ENCODE measurements around the gene TENM3.
A peak's percentile ranks its signal among the peaks of the same experiment; 100 is the strongest.

TENM3 gene

DNA sequence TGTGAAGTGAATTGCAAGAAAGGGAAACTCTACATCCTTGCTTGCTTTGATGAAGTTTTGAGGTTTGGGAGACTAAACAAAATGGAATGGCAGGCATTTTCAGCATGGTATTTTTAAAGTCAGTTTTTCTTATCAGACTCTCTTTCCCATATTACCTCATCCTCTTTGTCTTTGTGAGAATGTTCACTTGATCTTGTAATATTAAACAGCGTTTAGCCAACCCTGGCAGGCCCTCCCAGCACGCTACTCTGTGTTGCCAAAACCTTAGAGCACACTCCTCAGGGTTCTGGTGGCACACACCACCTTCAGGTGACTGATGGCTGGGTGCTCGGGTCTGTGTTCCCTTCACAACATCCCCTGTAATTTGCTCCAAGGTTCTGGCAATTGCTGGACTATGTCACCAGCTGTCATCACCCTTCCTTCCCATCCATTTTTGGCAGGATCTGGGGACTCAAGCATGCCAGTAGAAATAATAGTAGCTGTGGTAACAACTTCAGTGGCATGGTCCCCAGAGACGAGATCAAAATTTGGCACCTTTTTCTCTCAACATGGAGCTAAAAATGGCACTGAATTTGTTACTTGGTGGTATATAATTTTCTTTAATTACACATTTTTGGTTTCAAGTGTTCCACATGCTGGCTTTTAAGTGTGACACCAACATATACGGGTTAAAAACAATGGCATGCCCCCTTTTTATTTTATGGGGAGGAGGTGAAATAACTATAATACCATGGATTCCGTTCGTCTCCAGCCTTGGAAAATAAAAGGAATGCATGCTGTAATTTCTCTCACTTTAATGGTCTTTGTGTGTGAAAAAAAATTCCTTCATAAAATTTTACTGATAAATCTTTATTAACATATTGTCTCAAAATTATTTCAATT is 400.8 kb downstream of the TENM3 start:
- Histone ChIP-seq H3K36me3 (ENCODE audit: control insufficient read depth in 5 of 5, insufficient read depth in 5 of 5, low read length in 5 of 5) (no peaks in the 10 kb centered on the region), H3K4me1 (ENCODE audit: control insufficient read depth in 5 of 5, insufficient read depth in 5 of 5, low read length in 5 of 5) (peaks cover 0 to 20% (median 4%) of the 10 kb centered on the region in 5 donors), H3K4me3 (ENCODE audit: low read depth in 1 of 5, low read length in 5 of 5) (no peak overlapping the region), H3K9me3 (ENCODE audit: control insufficient read depth in 5 of 5, low read length in 5 of 5) (peaks cover 0 to 12% (median 7%) of the 10 kb centered on the region in 5 donors), H3K9ac (ENCODE audit: low read length in 5 of 5) (no peak overlapping the region), H3K27ac (ENCODE audit: low read depth, low read length) (no peak overlapping the region), H3K27me3 (ENCODE audit: control insufficient read depth in 5 of 5, insufficient read depth in 4 of 5, low read length in 5 of 5) (no peaks in the 10 kb centered on the region)

DNA sequence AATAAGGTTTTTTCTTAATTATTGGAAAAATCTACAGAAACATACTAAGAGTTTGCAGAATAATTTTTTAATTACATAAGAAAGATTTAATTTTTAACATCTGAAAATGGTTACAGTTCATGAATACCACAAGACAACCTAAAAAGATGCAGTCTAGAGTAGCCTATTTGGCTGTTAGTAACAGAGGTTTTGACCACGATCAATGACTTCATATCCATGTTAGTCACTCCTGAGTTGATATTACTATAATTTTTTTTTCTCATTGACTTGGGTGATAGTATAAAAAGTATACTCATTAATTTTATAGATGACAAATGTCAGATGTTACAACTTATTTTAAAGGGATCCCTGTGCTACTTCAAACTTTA is 401.5 kb downstream of the TENM3 start:
- H3K4me1 ChIP-seq (ENCODE audit: control insufficient read depth in 5 of 5, insufficient read depth in 5 of 5, low read length in 5 of 5): peaks cover 0 to 20% (median 4%) of the 10 kb centered on the region in 5 donors
- H3K9ac ChIP-seq (ENCODE audit: low read length in 5 of 5): no peak overlapping the region
- H3K4me3 ChIP-seq (ENCODE audit: low read depth in 1 of 5, low read length in 5 of 5): no peak overlapping the region
- H3K36me3 ChIP-seq (ENCODE audit: control insufficient read depth in 5 of 5, insufficient read depth in 5 of 5, low read length in 5 of 5): no peaks in the 10 kb centered on the region
- H3K9me3 ChIP-seq (ENCODE audit: control insufficient read depth in 5 of 5, low read length in 5 of 5): peaks cover 0 to 12% (median 7%) of the 10 kb centered on the region in 5 donors
- H3K27ac ChIP-seq (ENCODE audit: low read depth, low read length): no peak overlapping the region
- H3K27me3 ChIP-seq (ENCODE audit: control insufficient read depth in 5 of 5, insufficient read depth in 4 of 5, low read length in 5 of 5): no peaks in the 10 kb centered on the region

DNA sequence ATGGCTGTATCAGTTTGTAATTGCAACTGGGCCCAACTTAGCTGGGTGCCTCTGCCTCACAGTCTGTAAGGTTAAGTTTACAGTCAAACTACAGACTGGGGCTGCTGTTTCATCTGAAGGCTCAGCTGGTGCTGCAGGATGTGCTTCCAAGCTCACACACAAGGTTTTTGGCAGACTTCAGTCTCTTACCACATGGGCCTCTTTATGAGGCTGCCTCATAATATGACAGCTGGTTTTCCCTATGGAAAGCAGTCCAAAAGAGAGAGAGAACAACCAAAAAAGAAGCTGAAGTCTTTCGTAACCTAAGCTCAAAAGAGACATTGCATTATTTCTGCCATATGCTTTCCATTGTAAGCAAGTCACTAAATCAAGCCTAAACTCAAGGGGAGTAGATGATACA is 402.3 kb downstream of the TENM3 start:
- Histone ChIP-seq H3K36me3 (ENCODE audit: control insufficient read depth in 5 of 5, insufficient read depth in 5 of 5, low read length in 5 of 5) (no peaks in the 10 kb centered on the region), H3K27me3 (ENCODE audit: control insufficient read depth in 5 of 5, insufficient read depth in 4 of 5, low read length in 5 of 5) (no peaks in the 10 kb centered on the region), H3K4me1 (ENCODE audit: control insufficient read depth in 5 of 5, insufficient read depth in 5 of 5, low read length in 5 of 5) (peaks cover 0 to 23% (median 4%) of the 10 kb centered on the region in 5 donors), H3K9me3 (ENCODE audit: control insufficient read depth in 5 of 5, low read length in 5 of 5) (peaks cover 0 to 12% (median 7%) of the 10 kb centered on the region in 5 donors), H3K9ac (ENCODE audit: low read length in 5 of 5) (no peak overlapping the region), H3K4me3 (ENCODE audit: low read depth in 1 of 5, low read length in 5 of 5) (peak overlapping the region in 1 of 5 donors; percentile 37), H3K27ac (ENCODE audit: low read depth, low read length) (no peak overlapping the region)

DNA sequence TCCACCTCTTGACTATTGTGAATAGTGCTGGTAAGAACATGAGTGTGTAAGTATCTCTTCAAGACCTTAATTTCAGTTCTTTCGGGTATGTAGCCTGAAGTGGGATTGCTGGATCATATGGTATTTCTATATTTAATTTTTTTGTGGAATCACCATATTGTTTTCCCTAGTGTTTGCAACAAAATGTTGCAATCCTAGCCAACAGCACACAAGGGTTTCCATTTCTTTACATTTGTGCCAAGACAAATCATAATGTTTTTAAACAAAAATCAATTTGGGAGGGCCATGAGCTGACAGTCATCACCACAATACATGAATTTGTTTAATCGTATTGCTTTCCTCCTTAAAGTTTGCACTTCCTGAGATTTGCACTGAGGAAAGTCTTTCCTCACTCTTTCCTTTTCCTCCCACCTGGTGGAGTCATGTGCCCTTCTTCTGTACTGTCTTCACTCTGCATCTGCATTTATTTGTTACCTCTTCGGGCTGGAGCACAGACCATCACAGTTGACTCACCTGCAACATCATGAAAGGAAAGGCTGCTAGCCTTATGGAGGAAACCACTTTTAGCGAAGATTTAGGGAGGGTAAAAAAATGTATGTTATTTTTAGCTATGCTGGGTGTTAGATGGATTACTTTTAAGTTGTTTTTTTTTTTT is 404.6 kb downstream of the TENM3 start:
- H3K9ac ChIP-seq (ENCODE audit: low read length in 5 of 5): no peak overlapping the region
- H3K27me3 ChIP-seq (ENCODE audit: control insufficient read depth in 5 of 5, insufficient read depth in 4 of 5, low read length in 5 of 5): no peaks in the 10 kb centered on the region
- H3K36me3 ChIP-seq (ENCODE audit: control insufficient read depth in 5 of 5, insufficient read depth in 5 of 5, low read length in 5 of 5): no peaks in the 10 kb centered on the region
- H3K4me3 ChIP-seq (ENCODE audit: low read depth in 1 of 5, low read length in 5 of 5): no peak overlapping the region
- peaks cover 0 to 12% (median 7%) of the 10 kb centered on the region in 5 donors for H3K9me3 ChIP-seq (ENCODE audit: control insufficient read depth in 5 of 5, low read length in 5 of 5)
- H3K27ac ChIP-seq (ENCODE audit: low read depth, low read length): no peak overlapping the region
- peaks cover 0 to 21% (median 4%) of the 10 kb centered on the region in 5 donors for H3K4me1 ChIP-seq (ENCODE audit: control insufficient read depth in 5 of 5, insufficient read depth in 5 of 5, low read length in 5 of 5)

DNA sequence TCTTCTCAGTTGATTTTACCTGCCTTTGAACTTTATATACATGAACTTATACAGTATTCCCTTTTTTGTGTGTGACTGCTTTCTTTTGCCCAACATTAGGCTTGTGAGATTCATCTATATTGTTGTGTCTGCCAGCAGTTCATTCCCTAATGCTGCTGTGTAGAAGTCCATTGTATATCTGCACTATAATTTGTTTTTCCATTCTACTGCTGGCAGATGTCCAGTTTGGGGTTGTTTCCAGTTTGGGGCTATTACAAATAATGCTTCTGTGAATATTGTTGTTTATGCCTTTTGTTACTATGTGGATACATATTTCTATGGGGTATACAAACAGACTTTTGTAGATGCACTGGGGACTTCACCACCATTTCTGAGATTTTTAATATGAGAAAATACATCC is 405.6 kb downstream of the TENM3 start:
- Histone ChIP-seq H3K27me3 (ENCODE audit: control insufficient read depth in 5 of 5, insufficient read depth in 4 of 5, low read length in 5 of 5) (no peaks in the 10 kb centered on the region), H3K36me3 (ENCODE audit: control insufficient read depth in 5 of 5, insufficient read depth in 5 of 5, low read length in 5 of 5) (no peaks in the 10 kb centered on the region), H3K9me3 (ENCODE audit: control insufficient read depth in 5 of 5, low read length in 5 of 5) (peaks cover 0 to 12% (median 7%) of the 10 kb centered on the region in 5 donors), H3K4me3 (ENCODE audit: low read depth in 1 of 5, low read length in 5 of 5) (no peak overlapping the region), H3K9ac (ENCODE audit: low read length in 5 of 5) (no peak overlapping the region), H3K4me1 (ENCODE audit: control insufficient read depth in 5 of 5, insufficient read depth in 5 of 5, low read length in 5 of 5) (peaks cover 0 to 16% (median 0%) of the 10 kb centered on the region in 5 donors), H3K27ac (ENCODE audit: low read depth, low read length) (no peak overlapping the region)

DNA sequence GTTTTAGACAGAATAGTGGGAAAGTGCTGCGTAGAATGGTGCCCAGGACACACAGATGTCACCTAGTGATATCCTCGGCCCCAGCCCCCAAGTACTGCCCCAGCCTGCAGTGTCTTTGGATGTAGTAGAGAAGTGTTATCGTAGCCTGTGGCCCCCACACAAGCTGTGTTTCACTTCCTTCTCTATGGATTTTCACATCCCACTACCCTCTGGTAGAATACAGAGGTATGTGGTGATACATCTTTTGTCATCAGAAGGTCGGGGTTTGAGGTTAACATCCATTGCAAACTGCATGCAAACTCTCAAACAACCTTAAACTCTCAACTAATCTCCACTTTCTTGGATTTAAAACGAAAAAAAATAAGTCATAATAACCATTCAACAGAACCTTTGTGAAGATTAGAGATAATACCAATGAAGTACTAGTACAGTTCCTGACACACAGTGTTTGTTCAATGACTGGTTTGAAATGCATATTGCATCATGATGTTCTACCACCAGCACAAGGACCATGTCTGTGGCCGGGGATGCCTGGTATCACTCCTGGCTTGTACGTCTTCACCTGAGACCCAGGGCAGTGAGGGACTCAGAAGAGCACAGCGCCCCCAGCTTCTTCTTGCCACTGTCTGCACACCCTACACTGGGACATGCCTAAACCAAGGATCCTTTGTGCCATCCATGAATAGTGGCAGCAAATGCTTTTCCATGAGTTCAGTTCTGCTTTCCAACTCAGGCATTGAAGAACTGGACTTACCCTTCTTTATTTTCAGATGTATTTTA is 406.7 kb downstream of the TENM3 start:
- H3K27ac ChIP-seq (ENCODE audit: low read depth, low read length): no peak overlapping the region
- H3K4me3 ChIP-seq (ENCODE audit: low read depth in 1 of 5, low read length in 5 of 5): no peak overlapping the region
- peaks cover 0 to 21% (median 0%) of the 10 kb centered on the region in 5 donors for H3K4me1 ChIP-seq (ENCODE audit: control insufficient read depth in 5 of 5, insufficient read depth in 5 of 5, low read length in 5 of 5)
- H3K27me3 ChIP-seq (ENCODE audit: control insufficient read depth in 5 of 5, insufficient read depth in 4 of 5, low read length in 5 of 5): no peaks in the 10 kb centered on the region
- peaks cover 0 to 12% (median 7%) of the 10 kb centered on the region in 5 donors for H3K9me3 ChIP-seq (ENCODE audit: control insufficient read depth in 5 of 5, low read length in 5 of 5)
- no peak overlapping the region for H3K9ac ChIP-seq (ENCODE audit: low read length in 5 of 5)
- no peaks in the 10 kb centered on the region for H3K36me3 ChIP-seq (ENCODE audit: control insufficient read depth in 5 of 5, insufficient read depth in 5 of 5, low read length in 5 of 5)

DNA sequence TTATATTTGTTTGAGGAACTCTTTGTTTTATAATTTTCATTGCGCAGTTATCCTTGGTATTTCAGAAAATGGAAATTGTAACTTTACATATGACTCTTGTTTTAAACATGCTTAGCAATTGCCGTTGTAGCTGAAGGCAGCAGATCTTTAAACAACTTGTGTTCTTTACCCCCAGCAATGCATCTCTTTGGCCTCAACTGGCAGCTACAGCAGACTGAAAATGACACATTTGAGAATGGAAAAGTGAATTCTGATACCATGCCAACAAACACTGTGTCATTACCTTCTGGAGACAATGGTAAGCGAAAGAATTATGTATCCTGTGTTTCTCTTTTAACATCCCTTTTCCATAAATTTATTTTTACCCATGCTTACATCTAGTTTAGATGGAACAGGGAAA is 410.4 kb downstream of the TENM3 start:
- peaks cover 0 to 24% (median 0%) of the 10 kb centered on the region in 5 donors for H3K4me1 ChIP-seq (ENCODE audit: control insufficient read depth in 5 of 5, insufficient read depth in 5 of 5, low read length in 5 of 5)
- H3K36me3 ChIP-seq (ENCODE audit: control insufficient read depth in 5 of 5, insufficient read depth in 5 of 5, low read length in 5 of 5): peaks cover 0 to 4% (median 0%) of the 10 kb centered on the region in 5 donors
- no peak overlapping the region for H3K4me3 ChIP-seq (ENCODE audit: low read depth in 1 of 5, low read length in 5 of 5)
- H3K27me3 ChIP-seq (ENCODE audit: control insufficient read depth in 5 of 5, insufficient read depth in 4 of 5, low read length in 5 of 5): no peaks in the 10 kb centered on the region
- H3K9me3 ChIP-seq (ENCODE audit: control insufficient read depth in 5 of 5, low read length in 5 of 5): no peaks in the 10 kb centered on the region
- no peak overlapping the region for H3K9ac ChIP-seq (ENCODE audit: low read length in 5 of 5)
- H3K27ac ChIP-seq (ENCODE audit: low read depth, low read length): no peak overlapping the region

DNA sequence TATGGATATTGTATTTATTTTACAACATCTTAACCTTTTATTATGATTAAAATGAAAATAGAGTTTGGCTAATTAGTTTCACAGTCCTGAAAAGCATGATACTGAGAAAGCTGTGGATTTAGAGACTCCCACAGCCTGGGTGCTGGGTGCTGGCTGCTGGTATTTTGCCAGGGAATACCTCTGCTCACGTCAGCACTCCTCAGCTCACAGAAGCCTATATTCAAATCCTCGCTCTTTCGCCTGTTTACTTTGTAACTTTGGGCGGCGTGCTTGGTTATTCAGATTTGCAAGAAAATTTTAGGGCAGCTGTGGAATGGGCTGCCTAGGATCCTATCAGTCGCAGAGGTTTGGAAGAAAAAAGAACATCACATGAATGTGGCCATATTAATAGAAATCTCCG is 412.1 kb downstream of the TENM3 start:
- Histone ChIP-seq H3K4me1 (ENCODE audit: control insufficient read depth in 5 of 5, insufficient read depth in 5 of 5, low read length in 5 of 5) (peaks cover 0 to 22% (median 0%) of the 10 kb centered on the region in 5 donors), H3K4me3 (ENCODE audit: low read depth in 1 of 5, low read length in 5 of 5) (no peak overlapping the region), H3K36me3 (ENCODE audit: control insufficient read depth in 5 of 5, insufficient read depth in 5 of 5, low read length in 5 of 5) (peaks cover 0 to 4% (median 0%) of the 10 kb centered on the region in 5 donors), H3K9ac (ENCODE audit: low read length in 5 of 5) (no peak overlapping the region), H3K27ac (ENCODE audit: low read depth, low read length) (no peak overlapping the region), H3K27me3 (ENCODE audit: control insufficient read depth in 5 of 5, insufficient read depth in 4 of 5, low read length in 5 of 5) (no peaks in the 10 kb centered on the region), H3K9me3 (ENCODE audit: control insufficient read depth in 5 of 5, low read length in 5 of 5) (no peaks in the 10 kb centered on the region)

DNA sequence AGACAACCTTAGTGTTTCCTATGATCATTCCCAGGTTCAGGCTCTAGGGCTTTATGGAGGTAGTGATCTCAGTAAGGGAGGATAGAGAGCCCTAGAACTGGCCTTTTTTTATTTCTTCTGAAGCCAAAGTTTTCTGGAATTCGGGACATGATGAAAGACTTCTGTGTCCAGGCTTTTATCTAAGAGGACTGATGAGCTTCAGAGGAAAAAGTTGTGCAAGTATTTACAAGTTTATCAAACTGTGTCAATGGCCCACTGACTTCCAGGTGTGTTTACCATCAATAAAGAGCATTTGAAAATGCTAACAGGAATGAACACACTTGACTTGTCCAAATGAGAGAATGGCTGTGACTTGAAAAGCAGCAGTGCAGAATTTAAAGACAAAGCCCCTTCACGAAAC is 419.3 kb downstream of the TENM3 start:
- H3K4me1 ChIP-seq (ENCODE audit: control insufficient read depth in 5 of 5, insufficient read depth in 5 of 5, low read length in 5 of 5): peaks cover 0 to 2% (median 0%) of the 10 kb centered on the region in 5 donors
- H3K27ac ChIP-seq (ENCODE audit: low read depth, low read length): no peak overlapping the region
- no peaks in the 10 kb centered on the region for H3K27me3 ChIP-seq (ENCODE audit: control insufficient read depth in 5 of 5, insufficient read depth in 4 of 5, low read length in 5 of 5)
- peaks cover 0 to 7% (median 3%) of the 10 kb centered on the region in 5 donors for H3K9me3 ChIP-seq (ENCODE audit: control insufficient read depth in 5 of 5, low read length in 5 of 5)
- peaks cover 0 to 4% (median 0%) of the 10 kb centered on the region in 5 donors for H3K36me3 ChIP-seq (ENCODE audit: control insufficient read depth in 5 of 5, insufficient read depth in 5 of 5, low read length in 5 of 5)
- no peak overlapping the region for H3K4me3 ChIP-seq (ENCODE audit: low read depth in 1 of 5, low read length in 5 of 5)
- no peak overlapping the region for H3K9ac ChIP-seq (ENCODE audit: low read length in 5 of 5)
